SH-SY5Y (cell line): ENCODE results near the gene ATP5F1C.

Experiments
- GATA2 ChIP-seq: IDR thresholded peaks from 2 replicates; pipeline ENCODE4 v1.6.1; 2011; ENCODE audit warnings: mild to moderate bottlenecking, low read depth, low read length
- GATA3 ChIP-seq: IDR thresholded peaks from 2 replicates; pipeline ENCODE4 v1.6.1; 2011; ENCODE audit warnings: low read depth, mild to moderate bottlenecking, low read length, moderate library complexity

DNA sequence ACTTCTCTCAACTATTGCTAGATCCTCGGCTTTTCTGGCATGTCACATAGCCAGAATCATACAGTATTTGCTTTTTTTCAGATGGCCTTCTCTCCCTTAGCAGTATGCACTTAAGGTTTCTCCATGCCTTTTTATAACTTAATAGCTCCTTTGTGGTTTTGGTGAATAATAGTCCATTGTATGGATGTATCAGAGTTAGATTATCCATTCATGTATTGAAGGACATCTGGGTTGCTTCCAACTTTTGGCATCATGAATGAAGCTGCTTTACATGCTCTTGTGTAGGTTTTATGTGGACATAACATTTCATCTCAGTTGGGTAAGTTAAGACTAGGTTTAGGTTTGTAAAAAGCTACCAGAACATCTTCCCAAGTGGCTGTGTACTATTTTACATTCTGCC lies 4.6 kb downstream of the ATP5F1C start:
- TF ChIP-seq GATA2 (no peak), GATA3 (no peak)
